ENCODE results near the gene IL1RAPL2.

The IL1RAPL2 gene

GRCh38 chrX:105700331-105700730, 1134.3 kb downstream of the IL1RAPL2 start:
- DNase-seq (ENCODE audit: insufficient read length, low spot score) = no peak
- TF ChIP-seq CTCF (IDR thresholded peaks at IDR 0.05; ENCODE audit: insufficient read depth, missing control alignments) = no peak
- no peak for FAIRE-seq

- TF ChIP-seq CTCF (IDR thresholded peaks at IDR 0.05; ENCODE audit: insufficient read depth, missing control alignments) = peak; percentile 40
- DNase-seq (ENCODE audit: insufficient read length, low spot score) (no peak), FAIRE-seq (peak; percentile 58)
Observed at GRCh38 chrX:105701310-105702052, 1135.5 kb downstream of the IL1RAPL2 start.

- TF ChIP-seq CTCF (IDR thresholded peaks at IDR 0.05; ENCODE audit: insufficient read depth, missing control alignments) = no peak
- no peak for DNase-seq (ENCODE audit: insufficient read length, low spot score)
- FAIRE-seq = no peak
Observed at GRCh38 chrX:105703876-105704275, 1137.9 kb downstream of the IL1RAPL2 start.

- no peak for TF ChIP-seq CTCF (IDR thresholded peaks at IDR 0.05; ENCODE audit: insufficient read depth, missing control alignments)
- DNase-seq (ENCODE audit: insufficient read length, low spot score) (no peak), FAIRE-seq (no peak)
Observed at GRCh38 chrX:105706041-105706440, 1140.0 kb downstream of the IL1RAPL2 start.

- TF ChIP-seq CTCF (IDR thresholded peaks at IDR 0.05; ENCODE audit: insufficient read depth, missing control alignments) = no peak
- no peak for DNase-seq (ENCODE audit: insufficient read length, low spot score)
- no peak for FAIRE-seq
Observed at GRCh38 chrX:105711805-105712204, 1145.8 kb downstream of the IL1RAPL2 start.

- no peak for TF ChIP-seq CTCF (IDR thresholded peaks at IDR 0.05; ENCODE audit: insufficient read depth, missing control alignments)
- no peak for DNase-seq (ENCODE audit: insufficient read length, low spot score)
- FAIRE-seq = no peak
Observed at GRCh38 chrX:105715746-105716145, 1149.7 kb downstream of the IL1RAPL2 start.

- FAIRE-seq (no peak), DNase-seq (ENCODE audit: insufficient read length, low spot score) (no peak)
- TF ChIP-seq CTCF (IDR thresholded peaks at IDR 0.05; ENCODE audit: insufficient read depth, missing control alignments) = no peak
Observed at GRCh38 chrX:105723966-105724735, 1158.2 kb downstream of the IL1RAPL2 start.
